Astrocyte of the spinal cord (primary cell): ENCODE data around the gene KCNIP4.

Experiments
- DNase-seq: peaks from one replicate; pipeline ENCODE4 v3.0.0; 2011; ENCODE audit warnings: low read depth, low spot score
- H3K4me3 ChIP-seq: 2 replicates; pipeline ENCODE4 v1.5.1; 2011; ENCODE audit warnings: low read depth, mild to moderate bottlenecking, low read length, moderate library complexity
- in situ Hi-C: cut with HindIII; loops from 2 replicates; pipeline ENCODE4 v1.10.0; 2017; ENCODE audit warnings: low sequenced_read_pairs
- TF ChIP-seq, protein P1 (sequence below): IDR thresholded peaks from 2 replicates; pipeline ENCODE4 v1.5.1; 2012; ENCODE audit warnings: low read depth, mild to moderate bottlenecking, low read length, inconsistent platforms

The KCNIP4 gene

DNA sequence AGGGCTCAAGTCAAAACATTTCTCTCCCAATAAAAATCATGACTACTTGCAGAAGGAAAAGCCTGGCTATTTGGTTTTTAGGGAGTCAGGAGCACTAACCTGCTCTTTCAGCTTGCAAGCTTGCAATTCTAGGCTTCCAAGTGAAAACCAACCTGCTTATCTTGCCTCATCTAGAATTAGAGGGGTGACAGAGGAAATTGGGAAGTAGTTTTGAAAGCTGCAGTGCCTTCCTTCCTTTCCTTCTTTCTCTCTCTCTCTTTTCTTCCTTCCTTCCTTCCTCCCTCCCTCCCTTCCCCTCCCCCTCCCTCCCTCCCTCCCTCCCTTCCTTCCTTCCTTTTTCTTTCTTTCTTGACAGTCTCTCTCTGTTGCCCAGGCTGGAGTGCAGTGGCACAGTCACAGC, 417.5 kb downstream of the KCNIP4 start:
- TF ChIP-seq, protein P1, sequence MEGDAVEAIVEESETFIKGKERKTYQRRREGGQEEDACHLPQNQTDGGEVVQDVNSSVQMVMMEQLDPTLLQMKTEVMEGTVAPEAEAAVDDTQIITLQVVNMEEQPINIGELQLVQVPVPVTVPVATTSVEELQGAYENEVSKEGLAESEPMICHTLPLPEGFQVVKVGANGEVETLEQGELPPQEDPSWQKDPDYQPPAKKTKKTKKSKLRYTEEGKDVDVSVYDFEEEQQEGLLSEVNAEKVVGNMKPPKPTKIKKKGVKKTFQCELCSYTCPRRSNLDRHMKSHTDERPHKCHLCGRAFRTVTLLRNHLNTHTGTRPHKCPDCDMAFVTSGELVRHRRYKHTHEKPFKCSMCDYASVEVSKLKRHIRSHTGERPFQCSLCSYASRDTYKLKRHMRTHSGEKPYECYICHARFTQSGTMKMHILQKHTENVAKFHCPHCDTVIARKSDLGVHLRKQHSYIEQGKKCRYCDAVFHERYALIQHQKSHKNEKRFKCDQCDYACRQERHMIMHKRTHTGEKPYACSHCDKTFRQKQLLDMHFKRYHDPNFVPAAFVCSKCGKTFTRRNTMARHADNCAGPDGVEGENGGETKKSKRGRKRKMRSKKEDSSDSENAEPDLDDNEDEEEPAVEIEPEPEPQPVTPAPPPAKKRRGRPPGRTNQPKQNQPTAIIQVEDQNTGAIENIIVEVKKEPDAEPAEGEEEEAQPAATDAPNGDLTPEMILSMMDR = no peak
- no peak overlapping the region for H3K4me3 ChIP-seq
- no peak for DNase-seq
- in situ Hi-C loops = no loop called here

DNA sequence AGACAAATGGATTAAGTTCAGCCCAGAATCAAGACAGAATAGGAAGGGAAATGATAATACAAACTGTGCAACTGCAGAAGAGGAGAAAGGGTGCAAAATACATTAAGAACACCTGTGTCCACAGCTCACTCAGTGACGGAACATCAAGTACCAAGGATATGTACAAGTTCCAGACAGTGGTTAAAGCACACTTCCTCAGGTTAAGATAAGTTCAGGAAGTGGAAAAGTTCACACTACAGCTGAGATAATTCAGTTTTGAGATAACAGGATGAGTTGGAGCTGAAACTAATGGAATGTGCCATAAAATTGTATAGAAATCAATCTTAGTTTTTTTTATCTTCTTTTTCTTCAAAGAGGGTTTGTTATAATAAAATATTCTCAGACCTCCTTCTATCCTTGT, 419.4 kb downstream of the KCNIP4 start:
- no peak for DNase-seq
- in situ Hi-C loops = no loop called here
- H3K4me3 ChIP-seq = no peak overlapping the region
- TF ChIP-seq, protein P1 = no peak

DNA sequence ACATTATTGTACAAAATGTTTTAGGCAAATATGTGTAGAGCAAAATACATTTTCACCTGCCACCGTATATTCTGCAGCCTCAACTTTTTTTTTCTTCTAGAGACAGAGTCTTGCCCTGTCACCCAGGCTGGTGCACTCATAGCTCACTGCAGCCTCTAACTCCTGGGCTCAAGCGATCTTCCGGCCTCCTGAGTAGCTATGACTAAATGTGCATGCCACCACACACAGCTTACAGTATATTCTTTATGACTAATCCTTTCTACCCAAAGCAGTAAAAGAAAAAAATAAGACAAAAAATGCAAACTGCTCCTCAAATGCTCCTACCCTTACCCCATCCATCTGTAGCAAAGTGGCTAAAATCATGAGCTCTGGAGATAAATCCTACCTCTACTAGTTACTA, 426.3 kb downstream of the KCNIP4 start:
- in situ Hi-C loops = no loop called here
- DNase-seq = no peak
- TF ChIP-seq, protein P1 = no peak
- no peak overlapping the region for H3K4me3 ChIP-seq

DNA sequence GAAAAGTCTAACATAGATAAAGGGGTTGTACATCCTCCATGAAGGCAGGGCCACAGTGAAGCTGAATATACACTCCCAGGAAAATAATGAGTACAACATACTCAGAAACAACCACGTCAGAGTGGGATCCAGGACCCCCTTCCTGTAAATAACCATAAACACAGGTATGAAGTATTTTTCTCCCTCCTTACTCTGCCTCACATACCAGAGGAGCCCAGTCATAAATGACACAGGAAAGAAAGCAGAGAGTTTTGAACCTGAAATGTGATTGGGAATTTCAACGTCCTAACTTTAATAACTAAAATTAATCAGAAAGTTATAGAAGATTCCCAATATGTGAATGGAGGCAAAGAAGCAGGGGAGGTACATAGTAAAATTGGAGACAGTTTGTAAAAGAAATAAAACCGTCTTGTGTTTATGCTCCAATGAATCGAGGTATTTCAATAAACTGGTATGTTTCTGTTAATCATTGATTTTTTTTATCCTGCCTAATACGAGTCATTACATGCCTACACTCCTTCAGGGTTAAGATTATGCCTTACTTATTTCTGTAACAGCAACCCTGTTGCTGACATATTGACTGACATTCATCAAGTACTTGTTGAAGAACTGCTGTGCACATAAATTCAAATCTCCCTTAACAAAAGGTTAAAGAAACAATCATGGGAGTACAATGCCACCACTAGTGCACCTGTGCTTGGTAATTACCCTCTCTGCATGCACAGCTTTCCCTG, 431.3 kb downstream of the KCNIP4 start:
- no peak for DNase-seq
- TF ChIP-seq, protein P1 = no peak
- in situ Hi-C loops = no loop called here
- no peak overlapping the region for H3K4me3 ChIP-seq

DNA sequence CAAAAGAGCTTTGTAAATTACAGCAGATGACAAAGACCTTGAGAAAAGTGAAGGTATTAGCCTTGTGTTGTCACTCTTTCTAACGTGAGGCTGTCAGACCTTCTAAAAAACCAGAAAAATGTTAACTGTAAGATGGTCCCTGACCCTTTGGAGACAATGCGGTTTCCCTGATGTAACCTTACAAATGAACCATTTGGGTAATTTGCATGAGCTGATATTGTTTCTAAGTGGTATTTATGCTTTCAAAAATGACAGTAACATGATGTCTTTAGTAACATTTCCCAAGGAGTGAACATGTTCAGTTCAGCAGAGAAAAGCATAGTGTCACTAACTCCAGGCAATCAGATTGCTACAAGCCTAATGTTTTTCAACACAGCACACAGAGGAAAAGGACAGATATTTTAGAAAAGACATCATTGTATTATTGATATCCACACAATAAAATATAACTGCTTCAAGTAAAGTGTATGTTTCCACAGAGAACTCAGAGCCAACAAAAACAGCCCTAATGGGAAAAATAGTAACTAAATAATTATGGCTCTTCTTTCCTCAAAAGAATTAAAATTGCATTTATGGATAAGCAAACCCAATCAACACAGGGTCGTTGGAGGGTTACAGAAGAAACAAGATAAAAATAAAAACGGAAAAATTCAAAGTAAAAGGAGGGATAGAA, 434.4 kb downstream of the KCNIP4 start:
- in situ Hi-C loops = no loop called here
- H3K4me3 ChIP-seq = no peak overlapping the region
- TF ChIP-seq, protein P1 = no peak
- DNase-seq = no peak

DNA sequence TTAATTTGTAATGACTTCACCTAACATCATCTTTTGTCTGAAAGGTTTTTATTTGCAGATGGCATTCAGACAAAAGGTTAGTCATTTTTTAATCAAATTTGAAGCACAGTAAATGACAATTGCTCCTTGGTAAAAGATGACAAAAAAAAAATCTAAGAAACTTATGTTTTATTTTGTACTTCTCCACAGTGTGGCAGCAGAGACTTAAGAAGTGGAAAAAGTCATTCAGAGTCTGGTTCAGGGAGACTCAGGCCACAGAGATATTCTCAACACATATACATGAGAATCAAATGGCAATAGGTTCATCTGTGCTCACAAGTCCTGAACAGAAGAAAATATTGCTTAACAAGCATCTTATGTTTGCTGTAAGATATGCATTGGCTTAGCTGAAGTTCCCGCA, 436.2 kb downstream of the KCNIP4 start:
- in situ Hi-C loops = no loop called here
- H3K4me3 ChIP-seq = no peak overlapping the region
- TF ChIP-seq, protein P1 = peak; percentile 14
- DNase-seq = peak; percentile 49
